Osteocyte (in vitro differentiated cells): ENCODE results near the gene CALML6. TPM values are rescaled to one million over a fixed set of nuclear protein-coding genes. Genes with fewer than 3 reads are reported as not detected.

Source experiments
- DNase-seq: peaks from one replicate; pipeline ENCODE4 v3.0.0; 2021; ENCODE audit warnings: mixed read lengths; ENCODE audit not compliant: unreplicated experiment; ENCODE audit errors: extremely low spot score
- H3K27ac Mint-ChIP-seq: one replicate; pipeline ENCODE4 v1.8.0; 2021; ENCODE audit warnings: mild to moderate bottlenecking, mixed read lengths; ENCODE audit not compliant: unreplicated experiment
- H3K27me3 Mint-ChIP-seq: one replicate; pipeline ENCODE4 v1.8.0; 2021; ENCODE audit warnings: mixed read lengths; ENCODE audit not compliant: unreplicated experiment
- H3K36me3 Mint-ChIP-seq: one replicate; pipeline ENCODE4 v1.8.0; 2021; ENCODE audit warnings: mixed read lengths; ENCODE audit not compliant: unreplicated experiment
- H3K4me1 Mint-ChIP-seq: one replicate; pipeline ENCODE4 v1.8.0; 2021; ENCODE audit warnings: mixed read lengths; ENCODE audit not compliant: unreplicated experiment
- H3K4me3 Mint-ChIP-seq: one replicate; pipeline ENCODE4 v1.8.0; 2021; ENCODE audit warnings: mild to moderate bottlenecking, moderate library complexity, mixed read lengths; ENCODE audit not compliant: unreplicated experiment
- H3K9me3 Mint-ChIP-seq: one replicate; pipeline ENCODE4 v1.8.0; 2021; ENCODE audit warnings: mixed read lengths; ENCODE audit not compliant: unreplicated experiment
- CTCF ChIP-seq: fragments of 200-600 bp; sonication (generic); IDR thresholded peaks from 2 replicates; pipeline ENCODE4 v1.5.0; 2021; ENCODE audit warnings: antibody characterized with exemption, mild to moderate bottlenecking, moderate library complexity
- total RNA-seq: library from RNA; stranded (reverse); gene quantifications from 2 replicates; pipeline ENCODE4 v1.2.1, GENCODE V29; 2021

The CALML6 gene
- total RNA-seq, 1 donor from 2014 or later: 2.5 TPM

GRCh38 chr1:1907098-1907736, 7.8 kb upstream of the CALML6 start:
- peak overlapping the region; percentile 73 for H3K27ac Mint-ChIP-seq
- DNase-seq: peak; percentile 85

GRCh38 chr1:1908506-1908791, 6.6 kb upstream of the CALML6 start:
- peak overlapping the region; percentile 73 for H3K27ac Mint-ChIP-seq
- DNase-seq: no peak
- peak overlapping the region; percentile 69 for H3K4me3 Mint-ChIP-seq
- H3K9me3 Mint-ChIP-seq: no peaks in the 10 kb centered on the region
- TF ChIP-seq CTCF: no peak
- peaks cover 30% of the 10 kb centered on the region for H3K4me1 Mint-ChIP-seq
- no peaks in the 10 kb centered on the region for H3K27me3 Mint-ChIP-seq
- no peaks in the 10 kb centered on the region for H3K36me3 Mint-ChIP-seq

More at GRCh38 chr1:1907098-1907736, 7.8 kb upstream of the CALML6 start:
- Mint-ChIP-seq H3K36me3 (no peaks in the 10 kb centered on the region), H3K4me3 (peak overlapping the region; percentile 69), H3K27me3 (no peaks in the 10 kb centered on the region), H3K9me3 (no peaks in the 10 kb centered on the region), H3K4me1 (peaks cover 30% of the 10 kb centered on the region)
- no peak for TF ChIP-seq CTCF

GRCh38 chr1:1910033-1910465, 5.0 kb upstream of the CALML6 start:
- no peak for DNase-seq
- Mint-ChIP-seq H3K4me3 (peak overlapping the region; percentile 81), H3K4me1 (peaks cover 30% of the 10 kb centered on the region), H3K9me3 (no peaks in the 10 kb centered on the region), H3K27me3 (no peaks in the 10 kb centered on the region), H3K36me3 (no peaks in the 10 kb centered on the region), H3K27ac (peak overlapping the region; percentile 90)
- no peak for TF ChIP-seq CTCF

DNA sequence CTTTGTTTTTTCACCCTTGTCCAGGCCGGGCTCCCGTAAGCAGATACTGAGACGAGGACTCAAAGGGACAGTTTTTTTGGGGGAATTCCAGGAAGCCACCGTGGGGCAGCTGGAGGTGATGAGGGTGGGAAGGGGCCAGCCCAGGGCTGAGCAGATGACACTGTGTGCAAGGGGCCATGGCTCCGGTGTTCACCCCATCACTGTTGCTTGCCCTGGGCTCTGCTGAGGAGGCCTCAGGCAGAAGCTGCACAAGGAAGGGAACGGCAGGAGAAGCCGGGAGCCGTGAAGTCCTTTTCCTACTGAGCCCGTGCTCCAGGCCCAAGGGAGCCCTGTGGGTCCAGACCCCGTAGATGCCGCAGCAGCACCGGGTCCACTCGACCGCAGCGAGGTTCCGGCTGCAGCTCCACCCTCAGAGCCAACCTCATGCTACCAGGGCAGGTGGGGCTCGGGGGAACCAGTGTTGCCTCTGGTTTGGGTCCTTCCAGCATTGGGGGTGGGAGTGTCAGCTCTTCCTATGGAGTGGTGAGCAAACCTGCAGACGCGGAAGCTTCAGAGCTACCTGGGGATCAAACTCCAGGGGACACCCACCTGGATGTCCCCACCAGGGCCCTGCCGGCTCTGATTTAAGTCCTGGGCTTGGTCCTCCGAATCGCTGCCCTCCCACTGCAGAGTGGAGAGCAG, 4.3 kb upstream of the CALML6 start:
- Mint-ChIP-seq H3K27ac (peak overlapping the region; percentile 90), H3K27me3 (no peaks in the 10 kb centered on the region), H3K4me3 (peak overlapping the region; percentile 81), H3K4me1 (peaks cover 30% of the 10 kb centered on the region), H3K9me3 (no peaks in the 10 kb centered on the region), H3K36me3 (no peaks in the 10 kb centered on the region)
- TF ChIP-seq CTCF: no peak
- no peak for DNase-seq

GRCh38 chr1:1911350-1912041, 3.6 kb upstream of the CALML6 start:
- TF ChIP-seq CTCF: no peak
- no peaks in the 10 kb centered on the region for H3K9me3 Mint-ChIP-seq
- peaks cover 24% of the 10 kb centered on the region for H3K4me1 Mint-ChIP-seq
- H3K27me3 Mint-ChIP-seq: no peaks in the 10 kb centered on the region
- DNase-seq: no peak
- no peak overlapping the region for H3K4me3 Mint-ChIP-seq
- no peak overlapping the region for H3K27ac Mint-ChIP-seq
- no peaks in the 10 kb centered on the region for H3K36me3 Mint-ChIP-seq
